ENCODE measurements around the gene CHCHD3.

DNA sequence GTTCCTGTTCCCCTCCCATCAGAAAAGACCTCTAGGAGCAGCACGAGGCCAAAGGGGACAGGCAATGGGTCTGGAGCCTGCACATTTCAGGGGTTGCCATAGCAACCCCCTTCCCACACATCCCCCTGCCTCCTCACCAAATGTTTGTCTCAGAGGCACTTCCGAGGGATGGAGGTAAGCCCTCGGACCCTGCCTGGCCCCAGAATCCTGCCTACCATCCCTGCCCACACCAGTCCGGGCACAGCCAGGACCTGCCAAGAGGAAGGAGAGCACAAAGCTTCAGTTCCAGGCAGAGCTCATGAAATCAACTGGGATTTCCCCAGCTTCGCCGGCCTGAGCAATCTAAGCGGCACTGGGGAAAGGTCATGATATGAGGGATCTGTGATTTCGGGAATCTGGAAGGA, 330.6 kb downstream of the CHCHD3 start:
- TF ChIP-seq, protein P1, sequence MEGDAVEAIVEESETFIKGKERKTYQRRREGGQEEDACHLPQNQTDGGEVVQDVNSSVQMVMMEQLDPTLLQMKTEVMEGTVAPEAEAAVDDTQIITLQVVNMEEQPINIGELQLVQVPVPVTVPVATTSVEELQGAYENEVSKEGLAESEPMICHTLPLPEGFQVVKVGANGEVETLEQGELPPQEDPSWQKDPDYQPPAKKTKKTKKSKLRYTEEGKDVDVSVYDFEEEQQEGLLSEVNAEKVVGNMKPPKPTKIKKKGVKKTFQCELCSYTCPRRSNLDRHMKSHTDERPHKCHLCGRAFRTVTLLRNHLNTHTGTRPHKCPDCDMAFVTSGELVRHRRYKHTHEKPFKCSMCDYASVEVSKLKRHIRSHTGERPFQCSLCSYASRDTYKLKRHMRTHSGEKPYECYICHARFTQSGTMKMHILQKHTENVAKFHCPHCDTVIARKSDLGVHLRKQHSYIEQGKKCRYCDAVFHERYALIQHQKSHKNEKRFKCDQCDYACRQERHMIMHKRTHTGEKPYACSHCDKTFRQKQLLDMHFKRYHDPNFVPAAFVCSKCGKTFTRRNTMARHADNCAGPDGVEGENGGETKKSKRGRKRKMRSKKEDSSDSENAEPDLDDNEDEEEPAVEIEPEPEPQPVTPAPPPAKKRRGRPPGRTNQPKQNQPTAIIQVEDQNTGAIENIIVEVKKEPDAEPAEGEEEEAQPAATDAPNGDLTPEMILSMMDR (IDR thresholded peaks at IDR 0.05), result no peak
- TF ChIP-seq POLR2A (IDR thresholded peaks at IDR 0.05), result no peak
